ENCODE measurements around the gene SHISA9.

- no peak for TF ChIP-seq CTCF (IDR thresholded peaks at IDR 0.05)
- no peak for TF ChIP-seq POLR2A (IDR thresholded peaks at IDR 0.05)
These were observed 63.9 kb downstream of the SHISA9 start for GRCh38 chr16:12965274-12965804.
